Effector memory CD4-positive, alpha-beta T cell (primary cell): ENCODE data around the gene AK5.

Experiments used
- DNase-seq, 3 donors: peaks; one replicate each; pipeline ENCODE4 v3.0.0-alpha.2; 2020
- H3K27ac ChIP-seq: 2 replicates; pipeline ENCODE4 v1.7.0; 2013; ENCODE audit warnings: mild to moderate bottlenecking, low read length, moderate library complexity; ENCODE audit not compliant: insufficient read depth, poor library complexity, severe bottlenecking
- H3K27me3 ChIP-seq: replicated peaks from 2 replicates; pipeline ENCODE4 v1.7.0; 2013; ENCODE audit warnings: mild to moderate bottlenecking, low read length; ENCODE audit not compliant: insufficient read depth, control insufficient read depth, poor library complexity, severe bottlenecking
- H3K36me3 ChIP-seq: 2 replicates; pipeline ENCODE4 v1.7.0; 2013; ENCODE audit warnings: mild to moderate bottlenecking, low read length, moderate library complexity; ENCODE audit not compliant: control insufficient read depth, insufficient read depth
- H3K4me1 ChIP-seq: 2 replicates; pipeline ENCODE4 v1.7.0; 2013; ENCODE audit warnings: low read length, mild to moderate bottlenecking; ENCODE audit not compliant: control insufficient read depth, insufficient read depth, poor library complexity, severe bottlenecking
- H3K4me3 ChIP-seq: 2 replicates; pipeline ENCODE4 v1.7.0; 2013; ENCODE audit warnings: low read length, low read depth, mild to moderate bottlenecking; ENCODE audit not compliant: insufficient read depth, poor library complexity, severe bottlenecking
- H3K9me3 ChIP-seq: 2 replicates; pipeline ENCODE4 v1.7.0; 2013; ENCODE audit warnings: mild to moderate bottlenecking, low read length, moderate library complexity; ENCODE audit not compliant: control insufficient read depth

The AK5 gene

GRCh38 chr1:77421504-77422233 is 139.8 kb downstream of the AK5 start:
- DNase-seq = no peak
- no peaks in the 10 kb centered on the region for H3K36me3 ChIP-seq
- no peak overlapping the region for H3K27ac ChIP-seq
- H3K9me3 ChIP-seq = no peaks in the 10 kb centered on the region
- H3K27me3 ChIP-seq = no peaks in the 10 kb centered on the region
- no peak overlapping the region for H3K4me3 ChIP-seq
- H3K4me1 ChIP-seq = peaks cover 14% of the 10 kb centered on the region

- Histone ChIP-seq H3K4me3 (no peak overlapping the region), H3K27me3 (no peaks in the 10 kb centered on the region), H3K36me3 (no peaks in the 10 kb centered on the region), H3K4me1 (peaks cover 14% of the 10 kb centered on the region), H3K27ac (no peak overlapping the region), H3K9me3 (peaks cover 5% of the 10 kb centered on the region)
- no peak for DNase-seq
Measured at GRCh38 chr1:77424236-77424635, 142.4 kb downstream of the AK5 start.

- H3K4me1 ChIP-seq = peaks cover 28% of the 10 kb centered on the region
- H3K9me3 ChIP-seq = peaks cover 5% of the 10 kb centered on the region
- no peak overlapping the region for H3K4me3 ChIP-seq
Measured at GRCh38 chr1:77428068-77428467, 146.2 kb downstream of the AK5 start.

GRCh38 chr1:77430966-77431690 is 149.3 kb downstream of the AK5 start:
- Histone ChIP-seq H3K9me3 (peaks cover 5% of the 10 kb centered on the region), H3K4me1 (peaks cover 36% of the 10 kb centered on the region), H3K27me3 (no peaks in the 10 kb centered on the region), H3K4me3 (peak overlapping the region; percentile 2), H3K27ac (peak overlapping the region; percentile 38), H3K36me3 (no peaks in the 10 kb centered on the region)
- DNase-seq = no peak

More at GRCh38 chr1:77428068-77428467, 146.2 kb downstream of the AK5 start:
- Histone ChIP-seq H3K27me3 (no peaks in the 10 kb centered on the region), H3K36me3 (no peaks in the 10 kb centered on the region), H3K27ac (no peak overlapping the region)
- DNase-seq = no peak

GRCh38 chr1:77433934-77434333 is 152.1 kb downstream of the AK5 start:
- no peaks in the 10 kb centered on the region for H3K36me3 ChIP-seq
- DNase-seq = no peak
- H3K27ac ChIP-seq = no peak overlapping the region
- no peak overlapping the region for H3K4me3 ChIP-seq
- H3K27me3 ChIP-seq = no peaks in the 10 kb centered on the region
- H3K4me1 ChIP-seq = peaks cover 36% of the 10 kb centered on the region
- H3K9me3 ChIP-seq = no peaks in the 10 kb centered on the region

GRCh38 chr1:77434967-77435366 is 153.1 kb downstream of the AK5 start:
- no peaks in the 10 kb centered on the region for H3K9me3 ChIP-seq
- no peak overlapping the region for H3K4me3 ChIP-seq
- no peaks in the 10 kb centered on the region for H3K36me3 ChIP-seq
- no peaks in the 10 kb centered on the region for H3K27me3 ChIP-seq
- H3K27ac ChIP-seq = no peak overlapping the region
- H3K4me1 ChIP-seq = peaks cover 31% of the 10 kb centered on the region
- DNase-seq = no peak

- Histone ChIP-seq H3K9me3 (no peaks in the 10 kb centered on the region), H3K4me3 (peak overlapping the region; percentile 27), H3K27ac (no peak overlapping the region), H3K36me3 (no peaks in the 10 kb centered on the region), H3K4me1 (peaks cover 6% of the 10 kb centered on the region), H3K27me3 (no peaks in the 10 kb centered on the region)
- no peak for DNase-seq
Measured at GRCh38 chr1:77438236-77438913, 156.6 kb downstream of the AK5 start.

- no peak for DNase-seq
- Histone ChIP-seq H3K4me3 (no peak overlapping the region), H3K36me3 (no peaks in the 10 kb centered on the region), H3K27ac (no peak overlapping the region), H3K9me3 (no peaks in the 10 kb centered on the region), H3K27me3 (no peaks in the 10 kb centered on the region), H3K4me1 (no peaks in the 10 kb centered on the region)
Measured at GRCh38 chr1:77446841-77447555, 165.2 kb downstream of the AK5 start.

- Histone ChIP-seq H3K4me1 (no peaks in the 10 kb centered on the region), H3K36me3 (no peaks in the 10 kb centered on the region), H3K4me3 (no peak overlapping the region), H3K27ac (no peak overlapping the region), H3K27me3 (no peaks in the 10 kb centered on the region), H3K9me3 (no peaks in the 10 kb centered on the region)
- DNase-seq = no peak
Measured at GRCh38 chr1:77447669-77448068, 165.8 kb downstream of the AK5 start.
